Neural cell (in vitro differentiated cells): ENCODE results near the gene NEDD4L. TPM values are rescaled to one million over a fixed set of nuclear protein-coding genes. Genes with fewer than 3 reads are reported as not detected.

ENCODE experiments used
- H2AFZ ChIP-seq: fragments of 200-600, 300-800 bp; sonication (generic), shearing (Covaris generic); 2 replicates; pipeline ENCODE4 v1.6.0; 2014; ENCODE audit warnings: low read depth, mild to moderate bottlenecking, antibody characterized with exemption, low read length, moderate library complexity
- H3F3A ChIP-seq: fragments of 200-600 bp; shearing (Covaris generic); 2 replicates; pipeline ENCODE4 v1.6.1; 2016; ENCODE audit warnings: mild to moderate bottlenecking, moderate library complexity, mixed read lengths, antibody characterized with exemption, low read length; ENCODE audit not compliant: insufficient read depth, poor library complexity, severe bottlenecking
- H3K27ac ChIP-seq: fragments of 200-600, 300-800 bp; sonication (generic), shearing (Covaris generic); 2 replicates; pipeline ENCODE4 v1.5.1; 2014; ENCODE audit warnings: mild to moderate bottlenecking, low read length, moderate library complexity
- H3K27me3 ChIP-seq: fragments of 300-800, 200-600 bp; sonication (generic), shearing (Covaris generic); 2 replicates; pipeline ENCODE4 v1.6.0; 2014; ENCODE audit warnings: mild to moderate bottlenecking, low read depth, low read length, moderate library complexity; ENCODE audit not compliant: insufficient read depth
- H3K36me3 ChIP-seq: fragments of 300-800, 200-600 bp; sonication (generic), shearing (Covaris generic); 2 replicates; pipeline ENCODE4 v1.5.1; 2014; ENCODE audit warnings: mild to moderate bottlenecking, antibody characterized with exemption, low read length, moderate library complexity; ENCODE audit not compliant: insufficient read depth
- H3K4me2 ChIP-seq: fragments of 300-800, 200-600 bp; sonication (generic), shearing (Covaris generic); 2 replicates; pipeline ENCODE4 v1.6.0; 2014; ENCODE audit warnings: mild to moderate bottlenecking, low read length
- H3K4me3 ChIP-seq: fragments of 300-800, 200-600 bp; sonication (generic), shearing (Covaris generic); 2 replicates; pipeline ENCODE4 v1.5.1; 2014; ENCODE audit warnings: mild to moderate bottlenecking, low read length, moderate library complexity
- H3K79me2 ChIP-seq: fragments of 200-600 bp; shearing (Covaris generic); replicated peaks from 2 replicates; pipeline ENCODE4 v1.6.0; 2014; ENCODE audit warnings: mild to moderate bottlenecking, low read length, moderate library complexity; ENCODE audit not compliant: insufficient read depth
- H3K9ac ChIP-seq: fragments of 300-800, 200-600 bp; sonication (generic), shearing (Covaris generic); 2 replicates; pipeline ENCODE4 v1.6.1; 2016; ENCODE audit warnings: mild to moderate bottlenecking, low read length, mixed read lengths
- H3K9me2 ChIP-seq: fragments of 200-600 bp; shearing (Covaris generic); 2 replicates; pipeline ENCODE4 v1.6.1; 2016; ENCODE audit warnings: mild to moderate bottlenecking, low read length, mixed read lengths; ENCODE audit not compliant: insufficient read depth
- H3K9me3 ChIP-seq: fragments of 200-600, 300-800 bp; sonication (generic), shearing (Covaris generic); 2 replicates; pipeline ENCODE4 v1.6.1; 2016; ENCODE audit warnings: mild to moderate bottlenecking, mixed run types, low read length, moderate library complexity, mixed read lengths
- H4K20me1 ChIP-seq: fragments of 200-600 bp; shearing (Covaris generic); 2 replicates; pipeline ENCODE4 v1.6.1; 2016; ENCODE audit warnings: mild to moderate bottlenecking, mixed run types; ENCODE audit not compliant: insufficient read depth
- CTCF ChIP-seq: fragments of 450-650 bp; IDR thresholded peaks from 2 replicates; pipeline ENCODE4 v1.5.1; 2014; ENCODE audit warnings: antibody characterized with exemption, mild to moderate bottlenecking, moderate library complexity; ENCODE audit not compliant: poor library complexity, severe bottlenecking
- EP300 ChIP-seq: fragments of 450-650 bp; conservative IDR thresholded peaks from 2 replicates; pipeline ENCODE4 v1.6.1; 2014; ENCODE audit warnings: antibody characterized with exemption, mild to moderate bottlenecking, moderate library complexity; ENCODE audit not compliant: poor library complexity, severe bottlenecking
- EZH2 ChIP-seq: fragments of 200-600, 300-800 bp; shearing (Covaris generic), sonication (generic); IDR thresholded peaks from 2 replicates; pipeline ENCODE4 v1.6.1; 2014; ENCODE audit warnings: antibody characterized with exemption, low read length, borderline replicate concordance, mild to moderate bottlenecking; ENCODE audit not compliant: insufficient read depth, poor library complexity, severe bottlenecking
- MXI1 ChIP-seq: fragments of 450-650 bp; conservative IDR thresholded peaks from 2 replicates; pipeline ENCODE4 v1.6.1; 2014; ENCODE audit warnings: antibody characterized with exemption, mild to moderate bottlenecking; ENCODE audit not compliant: poor library complexity, severe bottlenecking
- POLR2AphosphoS5 ChIP-seq: IDR thresholded peaks from 2 replicates; pipeline ENCODE4 v1.6.1; 2012
- RAD21 ChIP-seq: fragments of 450-650 bp; conservative IDR thresholded peaks from 2 replicates; pipeline ENCODE4 v1.6.1; 2014; ENCODE audit warnings: antibody characterized with exemption, mild to moderate bottlenecking, moderate library complexity
- REST ChIP-seq: IDR thresholded peaks from 2 replicates; pipeline ENCODE4 v1.6.1; 2012; ENCODE audit warnings: borderline replicate concordance
- SMC3 ChIP-seq: fragments of 450-650 bp; conservative IDR thresholded peaks from 2 replicates; pipeline ENCODE4 v1.6.1; 2014; ENCODE audit warnings: antibody characterized with exemption, mild to moderate bottlenecking, moderate library complexity; ENCODE audit not compliant: poor library complexity
- TAF1 ChIP-seq: IDR thresholded peaks from 2 replicates; pipeline ENCODE4 v1.6.1; 2012; ENCODE audit warnings: low read depth
- polyA plus RNA-seq: library from polyadenylated mRNA; depleted of rRNA; stranded (reverse); fragments of >200 nt; gene quantifications from 2 replicates; pipeline ENCODE4 v1.2.3, GENCODE V29; 2014

The NEDD4L gene
- polyA plus RNA-seq, 1 donor from 2014 or later: 97.9 TPM

GRCh38 chr18:58221060-58221725, 177.2 kb downstream of the NEDD4L start:
- Histone ChIP-seq H2AFZ (no peak overlapping the region), H3K9me3 (no peaks in the 10 kb centered on the region), H3K27ac (no peak overlapping the region), H3K9ac (no peak overlapping the region), H4K20me1 (peaks cover 13% of the 10 kb centered on the region), H3K9me2 (no peaks in the 10 kb centered on the region), H3K36me3 (no peaks in the 10 kb centered on the region), H3K4me3 (no peak overlapping the region), H3K79me2 (peaks cover 67% of the 10 kb centered on the region), H3K27me3 (no peaks in the 10 kb centered on the region), H3F3A (no peaks in the 10 kb centered on the region), H3K4me2 (no peak overlapping the region)
- TF ChIP-seq TAF1 (no peak), SMC3 (no peak)

GRCh38 chr18:58222432-58223125, 178.6 kb downstream of the NEDD4L start:
- no peak for TF ChIP-seq SMC3
- TF ChIP-seq REST: no peak
- no peak for TF ChIP-seq CTCF
- TF ChIP-seq EZH2: no peak
- TF ChIP-seq POLR2AphosphoS5: no peak
- TF ChIP-seq EP300: no peak
- TF ChIP-seq MXI1: no peak
- no peak for TF ChIP-seq RAD21
- no peak for TF ChIP-seq TAF1
- Histone ChIP-seq H3K9ac (no peak overlapping the region), H2AFZ (no peak overlapping the region), H3K27me3 (no peaks in the 10 kb centered on the region), H3K27ac (no peak overlapping the region), H3K79me2 (peaks cover 73% of the 10 kb centered on the region), H3K36me3 (no peaks in the 10 kb centered on the region), H3K9me3 (no peaks in the 10 kb centered on the region), H3K9me2 (no peaks in the 10 kb centered on the region), H3F3A (no peaks in the 10 kb centered on the region), H3K4me3 (no peak overlapping the region), H4K20me1 (peaks cover 18% of the 10 kb centered on the region), H3K4me2 (no peak overlapping the region)
